ENCODE measurements around the gene GPR180. TPM values are rescaled to one million over a fixed set of nuclear protein-coding genes. Genes with fewer than 3 reads are reported as not detected.

Gene GPR180
- total and polyA plus RNA-seq, 10 of the 15 experiments (the other 5 are each of a cell fraction or from before 2014, with no cell fraction given): 1.6 to 7.2 (median 5.3) TPM

DNA sequence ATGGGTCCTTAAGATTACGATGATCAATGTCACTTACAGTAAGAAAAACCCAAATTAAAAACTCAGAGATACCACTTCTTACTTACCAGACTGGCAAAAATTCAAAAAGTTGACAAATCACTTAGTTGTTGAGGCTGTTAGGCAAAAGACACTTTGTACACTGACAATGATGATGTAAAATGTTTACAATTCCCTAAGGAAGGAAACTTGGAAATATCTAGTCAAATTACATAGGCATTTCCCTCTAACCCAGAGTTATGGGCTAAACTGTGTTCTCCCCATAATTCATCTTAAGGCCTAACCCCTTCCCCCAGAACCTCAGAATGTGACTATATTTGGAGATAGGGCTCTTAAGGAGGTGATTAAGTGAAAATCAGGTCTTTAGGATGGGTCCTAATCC is 17.7 kb upstream of the GPR180 start (continued):
- TF ChIP-seq KAT2A (conservative IDR thresholded peaks at IDR 0.05; ENCODE audit: control insufficient read depth, low read depth, low read length) (no peak), YY1 (IDR thresholded peaks at IDR 0.05; ENCODE audit: low read depth, low read length) (no peak)

DNA sequence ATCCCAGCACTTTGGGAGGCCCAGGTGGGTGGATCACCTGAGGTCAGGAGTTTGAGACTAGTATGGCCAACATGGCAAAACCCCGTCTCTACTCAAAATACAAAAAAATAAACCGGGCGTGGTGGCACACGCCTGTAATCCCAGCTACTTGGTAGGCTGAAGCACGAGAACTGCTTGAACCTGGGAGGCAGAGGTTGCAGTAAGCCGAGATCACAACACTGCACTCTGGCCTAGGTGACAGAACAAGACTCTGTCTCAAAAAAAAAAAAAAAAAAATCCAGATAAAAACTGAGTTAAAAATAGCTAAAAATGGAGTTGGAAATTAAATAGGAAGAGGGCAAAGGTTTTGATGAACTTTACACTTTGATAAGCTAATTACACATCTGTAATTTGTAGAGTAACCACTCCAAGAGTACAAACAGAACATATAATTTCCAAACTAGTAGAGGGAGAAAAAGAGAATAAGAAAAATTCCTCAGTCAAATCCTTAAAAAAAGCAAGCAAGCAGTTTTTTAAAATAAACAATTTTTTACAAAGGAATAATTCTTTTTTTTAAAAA is 16.0 kb upstream of the GPR180 start:
- no peak for ATAC-seq
- no peak overlapping the region for H3K27ac ChIP-seq (ENCODE audit: control insufficient read depth, insufficient read depth)
- H3K27me3 ChIP-seq (replicated peaks in 1 of 2; ENCODE audit: control insufficient read depth in 2 of 2, insufficient read depth in 2 of 2, low read length in 1 of 2): no peaks in the 10 kb centered on the region
- peaks cover 5% of the 10 kb centered on the region for H3K79me2 ChIP-seq (ENCODE audit: control insufficient read depth, insufficient read depth, low read length)
- H3K36me3 ChIP-seq (ENCODE audit: control insufficient read depth in 2 of 2, insufficient read depth in 2 of 2, low read length in 1 of 2): peaks cover 0 to 24% of the 10 kb centered on the region in 2 experiments
- ChIA-PET CTCF (interaction anchor here (1.0 to 1.6 kb wide), 3 partner anchors 8 to 149 kb away, joined by 3 to 7 read pairs (median 5); no protein-coding TSS in a partner anchor), POLR2A (interaction anchor here (0.6 to 1.6 kb wide), 2 partner anchors 10 to 1054 kb away, joined by 6 to 10 read pairs; partner anchors contain the start of gene TGDS), RAD21 (ENCODE audit: unreplicated experiment) (no interaction called here), SMC1A (ENCODE audit: uncharacterized antibody, unreplicated experiment) (interaction anchor here (1.0 kb wide), 1 partner anchor 12 kb away, joined by 3 read pairs; no protein-coding TSS in a partner anchor)
- no TSS peak for BruUV-seq (replicated peaks)
- in situ Hi-C loops (cut with MboI): no loop called here
- H3K4me2 ChIP-seq (ENCODE audit: control insufficient read depth, insufficient read depth): no peak overlapping the region
- H3K9me3 ChIP-seq (replicated peaks; ENCODE audit: control insufficient read depth, insufficient read depth, low read length): no peaks in the 10 kb centered on the region
- no peaks in the 10 kb centered on the region for H3K4me1 ChIP-seq (ENCODE audit: control insufficient read depth, insufficient read depth, low read length)
- H4K20me1 ChIP-seq (ENCODE audit: control insufficient read depth, insufficient read depth): no peaks in the 10 kb centered on the region
- FAIRE-seq: no peak
- no peak overlapping the region for H3K9ac ChIP-seq (ENCODE audit: control insufficient read depth, insufficient read depth, low read length)
- intact Hi-C loops (cut with micrococcal nuclease; ENCODE audit: unreplicated experiment): no loop called here
- no peak overlapping the region for H2AFZ ChIP-seq (ENCODE audit: control insufficient read depth, low read depth, low read length)
- H3K4me3 ChIP-seq: no peak overlapping the region
- 98% methylated on average over 6 of the region's 6 CpGs for WGBS (ENCODE audit: insufficient coverage, insufficient replicate concordance, low lambda C conversion rate, missing lambda C conversion rate)
- DNase-seq (ENCODE audit: low read depth, low spot score): no peak
- no peak for TF ChIP-seq RELA (IDR thresholded peaks at IDR 0.05; ENCODE audit: borderline replicate concordance, partially characterized antibody)
- TF ChIP-seq, protein P1, sequence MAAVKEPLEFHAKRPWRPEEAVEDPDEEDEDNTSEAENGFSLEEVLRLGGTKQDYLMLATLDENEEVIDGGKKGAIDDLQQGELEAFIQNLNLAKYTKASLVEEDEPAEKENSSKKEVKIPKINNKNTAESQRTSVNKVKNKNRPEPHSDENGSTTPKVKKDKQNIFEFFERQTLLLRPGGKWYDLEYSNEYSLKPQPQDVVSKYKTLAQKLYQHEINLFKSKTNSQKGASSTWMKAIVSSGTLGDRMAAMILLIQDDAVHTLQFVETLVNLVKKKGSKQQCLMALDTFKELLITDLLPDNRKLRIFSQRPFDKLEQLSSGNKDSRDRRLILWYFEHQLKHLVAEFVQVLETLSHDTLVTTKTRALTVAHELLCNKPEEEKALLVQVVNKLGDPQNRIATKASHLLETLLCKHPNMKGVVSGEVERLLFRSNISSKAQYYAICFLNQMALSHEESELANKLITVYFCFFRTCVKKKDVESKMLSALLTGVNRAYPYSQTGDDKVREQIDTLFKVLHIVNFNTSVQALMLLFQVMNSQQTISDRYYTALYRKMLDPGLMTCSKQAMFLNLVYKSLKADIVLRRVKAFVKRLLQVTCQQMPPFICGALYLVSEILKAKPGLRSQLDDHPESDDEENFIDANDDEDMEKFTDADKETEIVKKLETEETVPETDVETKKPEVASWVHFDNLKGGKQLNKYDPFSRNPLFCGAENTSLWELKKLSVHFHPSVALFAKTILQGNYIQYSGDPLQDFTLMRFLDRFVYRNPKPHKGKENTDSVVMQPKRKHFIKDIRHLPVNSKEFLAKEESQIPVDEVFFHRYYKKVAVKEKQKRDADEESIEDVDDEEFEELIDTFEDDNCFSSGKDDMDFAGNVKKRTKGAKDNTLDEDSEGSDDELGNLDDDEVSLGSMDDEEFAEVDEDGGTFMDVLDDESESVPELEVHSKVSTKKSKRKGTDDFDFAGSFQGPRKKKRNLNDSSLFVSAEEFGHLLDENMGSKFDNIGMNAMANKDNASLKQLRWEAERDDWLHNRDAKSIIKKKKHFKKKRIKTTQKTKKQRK (IDR thresholded peaks at IDR 0.05; ENCODE audit: low read depth, low read length): no peak
- TF ChIP-seq, protein P2, sequence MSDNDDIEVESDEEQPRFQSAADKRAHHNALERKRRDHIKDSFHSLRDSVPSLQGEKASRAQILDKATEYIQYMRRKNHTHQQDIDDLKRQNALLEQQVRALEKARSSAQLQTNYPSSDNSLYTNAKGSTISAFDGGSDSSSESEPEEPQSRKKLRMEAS (IDR thresholded peaks at IDR 0.05; ENCODE audit: low read depth, low read length): no peak
- TF ChIP-seq, protein P3, sequence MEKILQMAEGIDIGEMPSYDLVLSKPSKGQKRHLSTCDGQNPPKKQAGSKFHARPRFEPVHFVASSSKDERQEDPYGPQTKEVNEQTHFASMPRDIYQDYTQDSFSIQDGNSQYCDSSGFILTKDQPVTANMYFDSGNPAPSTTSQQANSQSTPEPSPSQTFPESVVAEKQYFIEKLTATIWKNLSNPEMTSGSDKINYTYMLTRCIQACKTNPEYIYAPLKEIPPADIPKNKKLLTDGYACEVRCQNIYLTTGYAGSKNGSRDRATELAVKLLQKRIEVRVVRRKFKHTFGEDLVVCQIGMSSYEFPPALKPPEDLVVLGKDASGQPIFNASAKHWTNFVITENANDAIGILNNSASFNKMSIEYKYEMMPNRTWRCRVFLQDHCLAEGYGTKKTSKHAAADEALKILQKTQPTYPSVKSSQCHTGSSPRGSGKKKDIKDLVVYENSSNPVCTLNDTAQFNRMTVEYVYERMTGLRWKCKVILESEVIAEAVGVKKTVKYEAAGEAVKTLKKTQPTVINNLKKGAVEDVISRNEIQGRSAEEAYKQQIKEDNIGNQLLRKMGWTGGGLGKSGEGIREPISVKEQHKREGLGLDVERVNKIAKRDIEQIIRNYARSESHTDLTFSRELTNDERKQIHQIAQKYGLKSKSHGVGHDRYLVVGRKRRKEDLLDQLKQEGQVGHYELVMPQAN (conservative IDR thresholded peaks at IDR 0.05): no peak
- TF ChIP-seq RFX5 (IDR thresholded peaks at IDR 0.05; ENCODE audit: low read depth, low read length): no peak
- no peak for TF ChIP-seq EP300 (IDR thresholded peaks at IDR 0.05; ENCODE audit: borderline replicate concordance in 1 of 2, control insufficient read depth in 1 of 2, low read depth in 2 of 2, low read length in 2 of 2)
- TF ChIP-seq KAT2A (conservative IDR thresholded peaks at IDR 0.05; ENCODE audit: control insufficient read depth, low read depth, low read length): no peak
- TF ChIP-seq POLR2A (IDR thresholded peaks at IDR 0.05; ENCODE audit: low read depth, low read length): no peak
- no peak for TF ChIP-seq ETV6 (conservative IDR thresholded peaks at IDR 0.05 in 1 of 2, IDR thresholded peaks at IDR 0.05 in 1 of 2; ENCODE audit: borderline replicate concordance in 1 of 2, low read depth in 1 of 2)
- no peak for TF ChIP-seq NR2C2 (IDR thresholded peaks at IDR 0.05; ENCODE audit: borderline replicate concordance, control insufficient read depth, insufficient read length, low read depth)
- TF ChIP-seq MTA2 (IDR thresholded peaks at IDR 0.05; ENCODE audit: low read depth): no peak
- TF ChIP-seq MXI1 (IDR thresholded peaks at IDR 0.05; ENCODE audit: low read depth, low read length): no peak
- TF ChIP-seq SPI1 (IDR thresholded peaks at IDR 0.05; ENCODE audit: borderline replicate concordance, insufficient read depth, low read depth, low read length): no peak
- TF ChIP-seq MEF2B (IDR thresholded peaks at IDR 0.05; ENCODE audit: partially characterized antibody, poor library complexity, severe bottlenecking): no peak
- no peak for TF ChIP-seq NFYA (IDR thresholded peaks at IDR 0.05; ENCODE audit: borderline replicate concordance, low read depth, low read length)
- no peak for TF ChIP-seq ZSCAN29 (IDR thresholded peaks at IDR 0.05)
